ENCODE results near the gene GIN1. TPM values are rescaled to one million over a fixed set of nuclear protein-coding genes. Genes with fewer than 3 reads are reported as not detected.

The GIN1 gene
- total RNA-seq, 2 donors from 2014 or later: 5.6 to 8.0 TPM

DNA sequence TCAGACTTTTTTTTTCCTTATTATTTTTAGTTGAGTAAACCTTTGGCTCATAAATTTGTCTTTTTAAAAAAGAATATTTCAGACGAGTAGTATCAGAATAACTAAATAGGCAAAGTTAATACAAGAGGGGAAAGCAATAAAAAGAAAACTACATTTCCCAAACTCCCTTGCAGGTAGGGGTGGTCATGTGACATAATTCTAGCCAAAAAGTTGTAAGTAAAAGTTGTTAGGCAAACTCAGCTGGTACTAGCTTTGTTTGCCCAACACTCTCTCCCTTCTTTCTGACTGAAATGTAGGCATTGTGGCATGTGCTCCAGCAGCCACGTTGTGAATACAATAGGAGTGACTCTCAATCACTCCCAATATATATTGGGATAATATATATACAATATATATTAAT lies 20.9 kb downstream of the GIN1 start:
- no peaks in the 10 kb centered on the region for H3K36me3 ChIP-seq
- H3K4me1 ChIP-seq (ENCODE audit: control insufficient read depth in 1 of 2, low read depth in 2 of 2): peaks cover 17 to 37% of the 10 kb centered on the region in 2 donors
- no peaks in the 10 kb centered on the region for H3K9me3 ChIP-seq
- TF ChIP-seq, protein P1, sequence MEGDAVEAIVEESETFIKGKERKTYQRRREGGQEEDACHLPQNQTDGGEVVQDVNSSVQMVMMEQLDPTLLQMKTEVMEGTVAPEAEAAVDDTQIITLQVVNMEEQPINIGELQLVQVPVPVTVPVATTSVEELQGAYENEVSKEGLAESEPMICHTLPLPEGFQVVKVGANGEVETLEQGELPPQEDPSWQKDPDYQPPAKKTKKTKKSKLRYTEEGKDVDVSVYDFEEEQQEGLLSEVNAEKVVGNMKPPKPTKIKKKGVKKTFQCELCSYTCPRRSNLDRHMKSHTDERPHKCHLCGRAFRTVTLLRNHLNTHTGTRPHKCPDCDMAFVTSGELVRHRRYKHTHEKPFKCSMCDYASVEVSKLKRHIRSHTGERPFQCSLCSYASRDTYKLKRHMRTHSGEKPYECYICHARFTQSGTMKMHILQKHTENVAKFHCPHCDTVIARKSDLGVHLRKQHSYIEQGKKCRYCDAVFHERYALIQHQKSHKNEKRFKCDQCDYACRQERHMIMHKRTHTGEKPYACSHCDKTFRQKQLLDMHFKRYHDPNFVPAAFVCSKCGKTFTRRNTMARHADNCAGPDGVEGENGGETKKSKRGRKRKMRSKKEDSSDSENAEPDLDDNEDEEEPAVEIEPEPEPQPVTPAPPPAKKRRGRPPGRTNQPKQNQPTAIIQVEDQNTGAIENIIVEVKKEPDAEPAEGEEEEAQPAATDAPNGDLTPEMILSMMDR (IDR thresholded peaks at IDR 0.05): no peak
- ATAC-seq (ENCODE audit: insufficient number of reproducible peaks, low FRiP score, low read depth): no peak
- H3K4me3 ChIP-seq: no peak overlapping the region
- DNase-seq (ENCODE audit: low spot score): no peak
- no peaks in the 10 kb centered on the region for H3K27me3 ChIP-seq (replicated peaks; ENCODE audit: insufficient read depth)
- H3K27ac ChIP-seq: no peak overlapping the region

DNA sequence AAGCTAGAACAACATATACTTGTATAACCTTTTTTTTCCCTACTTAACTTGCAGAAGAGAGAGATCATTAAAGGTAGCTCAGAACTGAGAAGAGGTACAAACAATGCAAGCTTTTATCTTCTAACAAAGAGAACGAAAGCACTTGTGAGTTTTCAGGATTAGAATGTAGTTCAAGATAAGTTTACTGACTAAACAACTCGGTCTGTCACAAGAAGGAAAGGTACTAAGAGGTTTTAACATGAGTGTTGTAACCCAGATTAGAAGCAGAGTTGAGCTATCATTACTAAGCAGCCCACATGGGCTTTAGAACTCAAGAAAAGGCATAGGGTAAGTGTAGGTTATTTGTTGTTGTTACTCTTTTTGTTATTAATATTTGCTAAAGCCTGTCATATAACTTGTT lies 25.2 kb downstream of the GIN1 start:
- Histone ChIP-seq H3K4me3 (no peak overlapping the region), H3K27ac (peak overlapping the region; percentile 83 to 85), H3K36me3 (no peaks in the 10 kb centered on the region), H3K27me3 (replicated peaks; ENCODE audit: insufficient read depth) (no peaks in the 10 kb centered on the region), H3K9me3 (no peaks in the 10 kb centered on the region), H3K4me1 (ENCODE audit: control insufficient read depth in 1 of 2, low read depth in 2 of 2) (peaks cover 28 to 53% of the 10 kb centered on the region in 2 donors)
- ATAC-seq (ENCODE audit: insufficient number of reproducible peaks, low FRiP score, low read depth) (no peak), DNase-seq (ENCODE audit: low spot score) (no peak)
- TF ChIP-seq, protein P1 (IDR thresholded peaks at IDR 0.05): no peak

DNA sequence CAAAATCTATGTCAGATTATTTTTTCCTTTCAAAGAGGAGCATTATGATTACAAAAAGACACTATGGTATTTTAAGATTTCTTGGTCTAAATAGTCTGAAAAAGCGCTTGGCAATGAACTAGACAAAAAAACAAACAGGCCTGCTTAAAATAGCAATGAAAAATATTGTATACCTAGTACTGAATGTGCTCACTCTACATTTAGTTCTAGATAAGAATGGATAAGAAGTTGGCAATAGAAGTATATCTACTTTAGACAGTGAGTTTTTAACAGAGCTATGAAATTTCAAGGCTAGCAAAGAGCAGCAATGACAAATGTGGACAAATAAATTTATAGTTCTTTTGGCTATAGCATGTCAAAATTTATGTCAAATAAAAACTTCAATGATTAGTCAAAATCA lies 26.2 kb downstream of the GIN1 start:
- H3K27me3 ChIP-seq (replicated peaks; ENCODE audit: insufficient read depth): no peaks in the 10 kb centered on the region
- no peaks in the 10 kb centered on the region for H3K36me3 ChIP-seq
- H3K4me3 ChIP-seq: no peak overlapping the region
- H3K27ac ChIP-seq: peak overlapping the region; percentile 85 to 90
- TF ChIP-seq, protein P1 (IDR thresholded peaks at IDR 0.05): no peak
- ATAC-seq (ENCODE audit: insufficient number of reproducible peaks, low FRiP score, low read depth) (no peak), DNase-seq (ENCODE audit: low spot score) (no peak)
- H3K9me3 ChIP-seq: no peaks in the 10 kb centered on the region
- H3K4me1 ChIP-seq (ENCODE audit: control insufficient read depth in 1 of 2, low read depth in 2 of 2): peaks cover 28 to 53% of the 10 kb centered on the region in 2 donors

DNA sequence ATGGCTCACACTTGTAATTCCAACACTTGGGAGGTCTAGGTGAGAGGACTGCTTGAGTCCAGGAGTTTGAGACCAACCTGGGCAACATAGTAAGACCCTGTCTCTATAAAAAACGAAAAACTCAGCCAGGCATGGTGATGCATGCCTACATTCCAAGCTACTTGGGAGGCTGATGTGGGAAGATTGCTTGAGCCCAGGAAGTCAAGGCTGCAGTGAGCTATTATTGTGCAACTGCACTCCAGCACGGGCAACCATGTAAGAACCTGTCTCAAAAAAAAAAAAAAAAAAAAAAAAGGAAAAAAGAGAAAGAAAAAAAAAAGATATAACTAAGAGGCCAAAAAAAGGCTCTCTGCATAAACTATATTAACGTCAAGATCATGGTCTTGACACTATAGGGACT lies 27.3 kb downstream of the GIN1 start:
- H3K4me1 ChIP-seq (ENCODE audit: control insufficient read depth in 1 of 2, low read depth in 2 of 2): peaks cover 28 to 50% of the 10 kb centered on the region in 2 donors
- ATAC-seq (ENCODE audit: insufficient number of reproducible peaks, low FRiP score, low read depth): no peak

DNA sequence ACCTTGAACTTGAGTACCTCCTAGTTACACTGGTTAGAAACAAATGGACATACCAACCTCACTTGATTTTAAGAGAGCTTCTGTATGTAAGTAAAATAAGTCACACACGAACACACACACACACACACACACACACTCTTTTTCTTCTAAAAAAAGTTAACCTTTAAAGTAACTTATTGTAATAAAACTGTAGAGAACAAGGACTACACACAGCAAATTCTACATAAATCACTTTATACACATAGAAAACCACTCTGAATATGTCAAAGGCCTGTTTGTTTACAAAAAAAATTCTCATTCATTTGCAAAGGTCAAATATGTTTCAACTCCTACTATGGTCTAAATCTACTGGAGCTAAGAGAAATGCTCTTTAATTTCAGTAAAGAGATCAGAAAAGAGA lies 29.1 kb downstream of the GIN1 start:
- H3K4me1 ChIP-seq (ENCODE audit: control insufficient read depth in 1 of 2, low read depth in 2 of 2): peaks cover 28 to 34% of the 10 kb centered on the region in 2 donors
- H3K27ac ChIP-seq: no peak overlapping the region
- TF ChIP-seq, protein P1 (IDR thresholded peaks at IDR 0.05): no peak
- no peak overlapping the region for H3K4me3 ChIP-seq
- H3K27me3 ChIP-seq (replicated peaks; ENCODE audit: insufficient read depth): no peaks in the 10 kb centered on the region
- ATAC-seq (ENCODE audit: insufficient number of reproducible peaks, low FRiP score, low read depth) (no peak), DNase-seq (ENCODE audit: low spot score) (no peak)
- no peaks in the 10 kb centered on the region for H3K9me3 ChIP-seq
- no peaks in the 10 kb centered on the region for H3K36me3 ChIP-seq

More for the DNA sequence above, 27.3 kb downstream of the GIN1 start:
- no peaks in the 10 kb centered on the region for H3K9me3 ChIP-seq
- H3K27ac ChIP-seq: peak overlapping the region; percentile 85 to 90
- H3K36me3 ChIP-seq: no peaks in the 10 kb centered on the region
- no peak overlapping the region for H3K4me3 ChIP-seq
- TF ChIP-seq, protein P1 (IDR thresholded peaks at IDR 0.05): no peak
- no peaks in the 10 kb centered on the region for H3K27me3 ChIP-seq (replicated peaks; ENCODE audit: insufficient read depth)
- DNase-seq (ENCODE audit: low spot score): no peak
